A549 (cell line): Measurements from ENCODE around the gene MESP1.

Experiments used
- CTCF ChIP-seq: fragments of >200 bp; sonication (Bioruptor Twin); formaldehyde crosslinking; IDR thresholded peaks from 3 replicates; pipeline ENCODE4 v1.5.1; 2016
- NFE2L2 ChIP-seq: fragments of 150-350 bp; conservative IDR thresholded peaks from 2 replicates; pipeline ENCODE4 v1.6.1; 2014; ENCODE audit warnings: low read length
- RAD21 ChIP-seq, 2 experiments: fragments of >200 bp in 1 of 2; sonication (Bioruptor Twin) in 1 of 2; formaldehyde crosslinking in 1 of 2; IDR thresholded peaks in 1 of 2; conservative IDR thresholded peaks in 1 of 2; 2 replicates in 1 of 2; 3 replicates in 1 of 2; pipeline ENCODE4 v1.6.1; 2012 to 2018; ENCODE audit warnings: inconsistent platforms in 1 of 2

GRCh38 chr15:89743011-89743410 lies 8.0 kb downstream of the MESP1 start:
- no peak for TF ChIP-seq CTCF
- TF ChIP-seq RAD21 (conservative IDR thresholded peaks at IDR 0.05 in 1 of 2, IDR thresholded peaks at IDR 0.05 in 1 of 2) = no peak
- TF ChIP-seq NFE2L2 = no peak
